Esophagus (tissue), 2 donors: ENCODE measurements around the gene ALKAL2. TPM values are rescaled to one million over a fixed set of nuclear protein-coding genes. Genes with fewer than 3 reads are reported as not detected.
A peak's percentile ranks its signal among the peaks of the same experiment; 100 is the strongest.

ENCODE experiments used
- H3K27ac ChIP-seq, 2 donors: one replicate each; pipeline ENCODE4 v1.5.1; 2013; ENCODE audit warnings: low read depth in 2 of 2, mild to moderate bottlenecking in 2 of 2, inconsistent platforms in 1 of 2, low read length in 1 of 2, moderate library complexity in 1 of 2
- H3K27me3 ChIP-seq, 2 donors: one replicate each; pipeline ENCODE4 v1.6.1; 2013; ENCODE audit warnings: low read length in 2 of 2, control low read depth in 1 of 2, mild to moderate bottlenecking in 1 of 2; ENCODE audit not compliant: insufficient read depth in 2 of 2, control insufficient read depth in 1 of 2
- H3K36me3 ChIP-seq, 2 donors: one replicate each; pipeline ENCODE4 v1.6.1; 2013; ENCODE audit warnings: low read length in 1 of 2; ENCODE audit not compliant: control insufficient read depth in 2 of 2, insufficient read depth in 2 of 2
- H3K4me1 ChIP-seq, 2 donors: one replicate each; pipeline ENCODE4 v1.6.1; 2013; ENCODE audit warnings: low read length in 1 of 2; ENCODE audit not compliant: control insufficient read depth in 2 of 2, insufficient read depth in 2 of 2
- H3K4me3 ChIP-seq, 2 donors: one replicate each; pipeline ENCODE4 v1.5.1; 2013; ENCODE audit warnings: low read length in 2 of 2, mild to moderate bottlenecking in 2 of 2, low read depth in 1 of 2, moderate library complexity in 1 of 2
- H3K9me3 ChIP-seq, 2 donors: one replicate each; pipeline ENCODE4 v1.6.1; 2013; ENCODE audit warnings: mild to moderate bottlenecking in 2 of 2, low read depth in 1 of 2, low read length in 1 of 2, moderate library complexity in 1 of 2; ENCODE audit not compliant: control insufficient read depth in 2 of 2, insufficient read depth in 1 of 2
- WGBS, 2 donors: extraction: QIAGEN DNeasy Blood & Tissue Kit; methylation state at CpG; one replicate each; pipeline ENCODE4 v1.1.7; 2013; 5-methylcytosine and 5-hydroxymethylcytosine counted together
- polyA plus RNA-seq, 2 donors: library from polyadenylated mRNA; stranded (reverse); fragments of 200-250 nt; gene quantifications; one replicate each; pipeline ENCODE4 v1.2.3, GENCODE V29; 2013
- donor health status: healthy with polysubstance abuse.
- donor health status: Bipolar disorder and iron deficiency.

The ALKAL2 gene
- polyA plus RNA-seq, 2 donors = 0.45 to 1.0 TPM

- H3K9me3 ChIP-seq = no peaks in the 10 kb centered on the region
- H3K4me1 ChIP-seq = no peaks in the 10 kb centered on the region
- no peaks in the 10 kb centered on the region for H3K27me3 ChIP-seq
- peak overlapping the region; percentile 82 to 91 for H3K27ac ChIP-seq
- H3K4me3 ChIP-seq = peak overlapping the region; percentile 94 to 97
- H3K36me3 ChIP-seq = no peaks in the 10 kb centered on the region
- 28 to 29% methylated on average over 42 of the region's 42 CpGs for WGBS, 2 donors
These were observed 24.7 kb downstream of the ALKAL2 start for GRCh38 chr2:263022-263738.

- H3K27ac ChIP-seq = peak overlapping the region in 1 of 2 donors; percentile 68
- WGBS, 2 donors = 43 to 53% methylated on average over 3 of the region's 3 CpGs
- no peaks in the 10 kb centered on the region for H3K36me3 ChIP-seq
- H3K4me3 ChIP-seq = peak overlapping the region in 1 of 2 donors; percentile 19
- H3K27me3 ChIP-seq = no peaks in the 10 kb centered on the region
- H3K9me3 ChIP-seq = no peaks in the 10 kb centered on the region
- no peaks in the 10 kb centered on the region for H3K4me1 ChIP-seq
These were observed 25.8 kb downstream of the ALKAL2 start for GRCh38 chr2:262117-262516.

- Histone ChIP-seq H3K36me3 (no peaks in the 10 kb centered on the region), H3K4me3 (no peak overlapping the region), H3K27me3 (no peaks in the 10 kb centered on the region), H3K27ac (no peak overlapping the region), H3K4me1 (no peaks in the 10 kb centered on the region), H3K9me3 (no peaks in the 10 kb centered on the region)
- WGBS, 2 donors = 48 to 79% methylated on average over 6 of the region's 6 CpGs
These were observed 27.3 kb downstream of the ALKAL2 start for GRCh38 chr2:260507-261161.

DNA sequence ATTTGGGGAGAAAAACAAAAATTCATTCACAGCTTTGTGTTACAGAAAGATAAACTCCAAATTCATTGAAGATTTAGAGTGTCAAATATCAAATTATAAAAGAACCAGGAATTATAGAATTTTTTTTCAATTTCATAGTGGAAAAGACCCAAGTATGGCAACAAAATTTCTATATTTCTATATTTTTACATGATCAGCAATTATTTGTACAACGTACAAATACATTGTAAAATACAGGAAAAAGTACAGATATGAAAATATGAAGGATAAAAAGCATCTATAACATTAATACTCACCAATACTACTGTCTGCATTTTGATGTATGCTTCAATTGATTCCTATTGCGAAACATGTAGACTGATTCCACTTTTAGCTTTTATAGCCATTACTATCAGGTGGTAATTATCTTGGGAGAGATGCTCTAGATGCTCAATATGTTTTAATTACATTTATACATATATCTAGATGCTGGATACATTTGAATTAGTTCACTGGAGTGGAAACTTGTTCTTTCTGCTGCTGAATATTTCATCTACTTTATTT, 28.0 kb downstream of the ALKAL2 start:
- Histone ChIP-seq H3K36me3 (no peaks in the 10 kb centered on the region), H3K27me3 (no peaks in the 10 kb centered on the region), H3K9me3 (no peaks in the 10 kb centered on the region), H3K27ac (no peak overlapping the region), H3K4me1 (no peaks in the 10 kb centered on the region), H3K4me3 (no peak overlapping the region)
- 97 to 99% methylated on average over 2 of the region's 2 CpGs for WGBS, 2 donors

DNA sequence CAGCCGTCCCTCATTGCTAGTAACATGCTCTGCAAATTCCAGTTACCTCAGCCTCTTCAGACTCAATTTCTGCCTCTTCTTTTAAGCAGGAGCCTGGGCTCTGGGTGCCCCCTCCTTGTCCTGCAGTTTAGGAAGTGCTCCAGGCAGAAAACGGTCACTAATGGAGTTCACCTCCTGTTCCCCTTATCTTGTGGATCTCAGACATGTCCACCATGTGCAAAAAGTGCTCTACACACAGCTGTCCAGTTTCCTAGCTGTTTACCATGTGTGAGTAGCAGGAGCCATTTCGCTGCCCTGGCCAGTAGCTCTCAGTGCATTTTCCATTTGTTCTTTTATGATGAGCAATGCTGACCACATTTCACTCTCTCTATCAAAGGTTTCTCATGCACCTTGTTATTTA, 29.0 kb downstream of the ALKAL2 start:
- 92 to 95% methylated on average over 3 of the region's 3 CpGs for WGBS, 2 donors
- H3K4me3 ChIP-seq = no peak overlapping the region
- H3K9me3 ChIP-seq = no peaks in the 10 kb centered on the region
- no peaks in the 10 kb centered on the region for H3K36me3 ChIP-seq
- no peaks in the 10 kb centered on the region for H3K27me3 ChIP-seq
- no peak overlapping the region for H3K27ac ChIP-seq
- H3K4me1 ChIP-seq = no peaks in the 10 kb centered on the region

GRCh38 chr2:257842-258241, 30.0 kb downstream of the ALKAL2 start:
- no peak overlapping the region for H3K4me3 ChIP-seq
- H3K9me3 ChIP-seq = no peaks in the 10 kb centered on the region
- no peak overlapping the region for H3K27ac ChIP-seq
- H3K4me1 ChIP-seq = no peaks in the 10 kb centered on the region
- H3K36me3 ChIP-seq = no peaks in the 10 kb centered on the region
- WGBS, 2 donors = 96% methylated on average over 2 of the region's 2 CpGs
- no peaks in the 10 kb centered on the region for H3K27me3 ChIP-seq

GRCh38 chr2:257429-257828, 30.5 kb downstream of the ALKAL2 start:
- Histone ChIP-seq H3K4me1 (no peaks in the 10 kb centered on the region), H3K9me3 (no peaks in the 10 kb centered on the region), H3K36me3 (no peaks in the 10 kb centered on the region), H3K27ac (no peak overlapping the region), H3K27me3 (no peaks in the 10 kb centered on the region), H3K4me3 (no peak overlapping the region)
- 90 to 92% methylated on average over 3 of the region's 3 CpGs for WGBS, 2 donors

DNA sequence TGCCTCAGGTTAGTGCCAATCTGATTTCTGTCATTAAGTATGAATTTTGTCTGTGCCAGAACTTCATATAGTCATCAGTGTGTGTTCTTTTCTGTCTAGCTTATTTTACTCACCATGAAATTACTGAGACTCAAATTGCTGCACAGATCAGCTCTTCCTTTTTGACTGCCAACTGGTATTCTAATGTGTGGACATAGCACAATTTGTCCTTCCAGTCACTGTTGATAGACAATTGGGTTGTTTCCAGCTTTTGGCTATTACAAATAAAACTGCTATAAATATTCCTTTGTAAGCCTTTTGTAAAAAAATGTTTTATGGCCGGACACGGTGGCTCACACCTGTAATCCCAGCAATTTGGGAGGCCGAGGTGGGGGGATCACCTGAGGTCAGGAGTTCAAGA, 31.8 kb downstream of the ALKAL2 start:
- Histone ChIP-seq H3K9me3 (no peaks in the 10 kb centered on the region), H3K27ac (no peak overlapping the region), H3K27me3 (no peaks in the 10 kb centered on the region), H3K36me3 (peaks cover 0 to 6% of the 10 kb centered on the region in 2 donors), H3K4me3 (no peak overlapping the region), H3K4me1 (no peaks in the 10 kb centered on the region)
- 77 to 90% methylated on average over 3 of the region's 3 CpGs for WGBS, 2 donors

GRCh38 chr2:255195-255594, 32.7 kb downstream of the ALKAL2 start:
- H3K27me3 ChIP-seq = no peaks in the 10 kb centered on the region
- peaks cover 0 to 6% of the 10 kb centered on the region in 2 donors for H3K36me3 ChIP-seq

More at GRCh38 chr2:255195-255594, 32.7 kb downstream of the ALKAL2 start:
- H3K4me3 ChIP-seq = no peak overlapping the region
- H3K27ac ChIP-seq = no peak overlapping the region
- no peaks in the 10 kb centered on the region for H3K9me3 ChIP-seq
- 94 to 98% methylated on average over 2 of the region's 2 CpGs for WGBS, 2 donors
- H3K4me1 ChIP-seq = no peaks in the 10 kb centered on the region
